PFSK-1 (cell line): ENCODE measurements around the gene DHX29. TPM values are rescaled to one million over a fixed set of nuclear protein-coding genes. Genes with fewer than 3 reads are reported as not detected.
A peak's percentile ranks its signal among the peaks of the same experiment; 100 is the strongest.

Experiments used
- FOXP2 ChIP-seq: optimal IDR thresholded peaks from 2 replicates; pipeline ENCODE3; 2011; ENCODE audit warnings: borderline replicate concordance, control low read depth, inconsistent platforms; ENCODE audit not compliant: insufficient read depth; ENCODE audit errors: extremely low read length, extremely low read depth
- POLR2AphosphoS5 ChIP-seq: IDR thresholded peaks from 2 replicates; pipeline ENCODE4 v1.6.1; 2012; ENCODE audit warnings: low read depth, mild to moderate bottlenecking, control low read depth, low read length, moderate library complexity
- REST ChIP-seq, 2 experiments: IDR thresholded peaks; 2 replicates each; pipeline versions ENCODE4 v1.6.1 to v1.8.0; 2011 to 2012; ENCODE audit warnings: low read depth in 2 of 2, low read length in 2 of 2, control low read depth in 1 of 2, inconsistent platforms in 1 of 2, mild to moderate bottlenecking in 1 of 2, moderate library complexity in 1 of 2; ENCODE audit not compliant: insufficient read depth in 1 of 2
- SIN3A ChIP-seq: IDR thresholded peaks from 2 replicates; pipeline ENCODE4 v1.6.1; 2012; ENCODE audit warnings: mild to moderate bottlenecking, low read length, moderate library complexity, borderline replicate concordance; ENCODE audit not compliant: insufficient read depth
- TAF1 ChIP-seq: IDR thresholded peaks from 2 replicates; pipeline ENCODE4 v1.6.1; 2012; ENCODE audit warnings: low read length, control low read depth, borderline replicate concordance; ENCODE audit not compliant: insufficient read depth
- polyA plus RNA-seq: library from polyadenylated mRNA; unstranded; fragments of >200 nt; gene quantifications from one replicate; pipeline ENCODE4 v1.2.1, GENCODE V29; 2012; ENCODE audit warnings: low read depth, missing spikeins; ENCODE audit not compliant: insufficient read length

DHX29 gene
- 7.6 TPM for polyA plus RNA-seq

- TF ChIP-seq FOXP2 (peak; percentile 32), TAF1 (peak; percentile 96), POLR2AphosphoS5 (peak; percentile 80; the same call in 1 of the 2 replicates), REST (IDR thresholded peaks at IDR 0.05; ENCODE audit: insufficient read depth in 1 of 2, low read depth in 2 of 2, low read length in 2 of 2) (peak in 1 of 2 experiments; percentile 60; a peak in 2 of 4 replicates), SIN3A (no peak)
Observed at GRCh38 chr5:55307383-55308253, at the start of gene DHX29, which contains the start of gene MTREX. DHX29 (minus strand) TSS chr5:55307694; CDS start chr5:55307573, 121 bp downstream. MTREX (plus strand) TSS chr5:55307989; CDS start chr5:55308014, 25 bp downstream.

- TF ChIP-seq REST (IDR thresholded peaks at IDR 0.05; ENCODE audit: insufficient read depth in 1 of 2, low read depth in 2 of 2, low read length in 2 of 2): no peak
- no peak for TF ChIP-seq SIN3A
- TF ChIP-seq FOXP2: no peak
- no peak for TF ChIP-seq POLR2AphosphoS5
- TF ChIP-seq TAF1: no peak
Observed at GRCh38 chr5:55356896-55357295, 49.4 kb upstream of the DHX29 start.

GRCh38 chr5:55350754-55351153 is 43.3 kb upstream of the DHX29 start:
- TF ChIP-seq REST (IDR thresholded peaks at IDR 0.05; ENCODE audit: insufficient read depth in 1 of 2, low read depth in 2 of 2, low read length in 2 of 2) (no peak), POLR2AphosphoS5 (no peak), TAF1 (no peak), SIN3A (no peak), FOXP2 (no peak)

GRCh38 chr5:55347786-55348185 is 40.3 kb upstream of the DHX29 start:
- TF ChIP-seq POLR2AphosphoS5 (no peak), SIN3A (no peak), TAF1 (no peak), FOXP2 (no peak), REST (IDR thresholded peaks at IDR 0.05; ENCODE audit: insufficient read depth in 1 of 2, low read depth in 2 of 2, low read length in 2 of 2) (no peak)
